WTC11 (cell line): Measurements from ENCODE around the gene BTBD9.

Source experiments
- CREB1 ChIP-seq: sonication (generic); formaldehyde crosslinking; IDR thresholded peaks from 2 replicates; pipeline ENCODE4 v1.8.0; 2023; ENCODE audit warnings: mild to moderate bottlenecking, missing genetic modification reagents
- CTCF ChIP-seq: fragments of 200-600 bp; IDR thresholded peaks from 2 replicates; pipeline ENCODE4 v1.8.0; 2022; ENCODE audit warnings: antibody characterized with exemption

GRCh38 chr6:38443352-38444144 lies 196.2 kb downstream of the BTBD9 start:
- TF ChIP-seq CTCF (no peak), CREB1 (CRISPR knock-in tag) (no peak)
